A549 treated with CORT108297 at 1 μM for 4 hours (cell line): ENCODE measurements around the gene CHAT. TPM values are rescaled to one million over a fixed set of nuclear protein-coding genes. Genes with fewer than 3 reads are reported as not detected.

Source experiments
- total RNA-seq: library from RNA; stranded (reverse); fragments of 200-300 nt; extraction: Qiagen RNA extraction; gene quantifications from 5 replicates; pipeline ENCODE4 v1.2.3, GENCODE V29; 2022

The CHAT gene
- not detected in 5 replicates for total RNA-seq

GRCh38 chr10:49613882-49614241 is at the start of gene CHAT:
Gene CHAT (plus strand): TSS chr10:49614037. CDS start chr10:49614190, 153 bp downstream.

DNA sequence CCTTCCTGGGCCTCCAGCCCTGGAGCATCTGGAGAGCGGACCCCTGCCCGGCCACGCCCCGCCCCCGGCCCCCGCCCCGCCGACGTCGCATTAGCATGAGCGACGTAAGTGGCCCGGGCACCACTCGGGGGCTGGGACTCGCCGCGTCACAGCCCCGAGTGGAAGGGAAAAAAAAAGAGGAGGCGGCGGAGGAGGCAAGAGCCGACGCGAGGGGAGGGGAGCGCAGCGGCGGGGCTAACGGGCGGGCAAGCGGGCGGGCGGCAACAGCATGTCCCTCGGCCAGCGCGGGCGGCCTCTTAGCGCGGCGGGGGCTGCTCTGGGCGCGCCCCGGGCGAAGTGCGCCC is 3.8 kb upstream of the CHAT start, which contains the start of gene SLC18A3:
SLC18A3 (plus strand) TSS at position 197 of the 344 bp plus-strand sequence. CDS start 431 bp downstream, outside the sequence.

DNA sequence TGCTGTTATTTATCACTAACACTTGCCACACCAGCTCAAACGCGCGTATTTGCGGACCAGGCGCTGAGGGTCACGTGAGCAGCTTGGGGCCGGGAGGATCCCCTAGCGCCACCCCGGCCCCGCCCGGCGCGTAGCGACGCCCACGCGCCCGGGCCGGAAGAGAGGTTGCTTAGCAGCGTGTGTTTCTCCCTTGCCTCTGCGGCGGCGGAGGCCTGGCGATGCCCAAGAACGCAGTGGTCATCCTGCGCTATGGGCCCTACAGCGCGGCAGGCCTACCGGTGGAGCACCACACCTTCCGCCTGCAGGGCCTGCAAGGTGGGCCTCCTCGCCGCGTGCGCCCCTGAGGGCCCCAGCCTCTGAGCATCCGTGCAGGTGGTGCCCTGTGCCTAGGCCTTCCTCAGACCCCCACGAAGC is 65.7 kb downstream of the CHAT start, which contains the start of gene C10orf53:
C10orf53 (plus strand) TSS at position 172 of the 414 bp plus-strand sequence; CDS start at position 219, 47 bp downstream.

Other genes starting within 250 kb of the CHAT start
- gene DRGX, start 217.9 kb upstream of the CHAT start, total RNA-seq = 0.06 to 0.09 TPM in 2 of 5 replicates, not detected in the others
- 5.0 to 7.3 TPM (median 5.7 TPM) in 5 replicates for gene ERCC6, start 74.9 kb upstream of the CHAT start, total RNA-seq
- not detected in 5 replicates for gene SLC18A3, start 3.7 kb upstream of the CHAT start, total RNA-seq
- gene C10orf53, start 65.6 kb downstream of the CHAT start, total RNA-seq = not detected in 5 replicates
- gene OGDHL, start 148.3 kb downstream of the CHAT start, total RNA-seq = 0.10 to 0.32 TPM (median 0.23 TPM) in 5 replicates